PC-3 (cell line): ENCODE results near the gene ANTXR1. TPM values are rescaled to one million over a fixed set of nuclear protein-coding genes. Genes with fewer than 3 reads are reported as not detected.

Experiments
- microRNA-seq: library from miRNA; unstranded; fragments of <30 nt; microRNA quantifications from one replicate; pipeline ENCODE4 v1.1.0, GENCODE V29; 2020; ENCODE audit not compliant: unreplicated experiment
- total RNA-seq: library from RNA; depleted of rRNA; stranded (reverse); fragments of >200 nt; gene quantifications from 2 replicates; pipeline ENCODE4 v1.2.3, GENCODE V29; 2014; rRNA removed

The ANTXR1 gene
- total RNA-seq, 1 experiment from 2014 or later, result 31.2 TPM

Small RNA genes within 50 kb of the gene (microRNA-seq; reads per million reads assigned to microRNA genes)
- gene MIR3126, result 2.5 reads per million, percentile 2 among the genes with 10 or more reads in this experiment

Other genes with a start within 250 kb of the ANTXR1 start
- gene BMP10, start 141.8 kb upstream of the ANTXR1 start, total RNA-seq, result not detected in 2 replicates
- 0.58 TPM in 1 of 2 replicates, not detected in the other for gene GKN2, start 60.3 kb upstream of the ANTXR1 start, total RNA-seq
- not detected in 2 replicates for gene GKN1, start 38.5 kb upstream of the ANTXR1 start, total RNA-seq